KOPT-K1 (cell line): Measurements from ENCODE around the gene HLA-DPB1.
"Not testable (repeated sequence)": the region's sequence is repeated elsewhere in the genome, so short reads cannot be mapped to it uniquely, and the experiment has no call there.

Experiments used
- H3K27ac ChIP-seq: fragments of 200-600 bp; sonication (generic); 2 replicates; pipeline ENCODE4 v1.5.1; 2016; ENCODE audit warnings: antibody characterized with exemption, mild to moderate bottlenecking, low read depth, low read length; ENCODE audit not compliant: poor library complexity, severe bottlenecking
- H3K36me3 ChIP-seq: fragments of 200-600 bp; sonication (generic); 2 replicates; pipeline ENCODE4 v1.5.1; 2017; ENCODE audit warnings: antibody characterized with exemption, mild to moderate bottlenecking, low read length, moderate library complexity; ENCODE audit not compliant: insufficient read depth
- H3K9me3 ChIP-seq: fragments of 200-600 bp; sonication (generic); 2 replicates; pipeline ENCODE4 v1.5.1; 2017; ENCODE audit warnings: antibody characterized with exemption, low read length, mild to moderate bottlenecking; ENCODE audit not compliant: insufficient read depth, poor library complexity, severe bottlenecking

The HLA-DPB1 gene

GRCh38 chr6:33063435-33063834 lies 12.4 kb upstream of the HLA-DPB1 start:
- H3K9me3 ChIP-seq = peaks cover 15% of the 10 kb centered on the region
- H3K27ac ChIP-seq, H3K36me3 ChIP-seq: not testable (repeated sequence)

DNA sequence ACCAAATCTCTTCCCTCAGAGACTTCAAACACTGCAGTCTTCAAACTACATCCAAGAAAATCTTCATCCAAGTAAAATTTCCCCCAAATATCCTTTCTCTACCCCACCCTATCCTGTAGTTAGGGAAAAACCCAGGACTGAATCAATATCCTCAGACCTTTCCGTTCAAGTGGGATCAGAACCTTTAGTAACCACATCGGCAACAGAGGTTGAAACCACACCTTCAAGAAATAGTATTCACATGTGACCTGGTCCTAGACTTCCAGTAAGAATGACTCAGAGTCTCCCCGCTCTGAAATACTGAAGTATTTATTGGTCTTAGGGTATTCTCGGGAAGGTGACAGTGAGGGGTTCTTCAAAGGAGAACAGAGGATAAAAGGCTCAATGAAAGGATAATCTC lies 11.1 kb upstream of the HLA-DPB1 start:
- Histone ChIP-seq H3K9me3 (peaks cover 15% of the 10 kb centered on the region), H3K36me3 (no peaks in the 10 kb centered on the region), H3K27ac (no peak overlapping the region)

DNA sequence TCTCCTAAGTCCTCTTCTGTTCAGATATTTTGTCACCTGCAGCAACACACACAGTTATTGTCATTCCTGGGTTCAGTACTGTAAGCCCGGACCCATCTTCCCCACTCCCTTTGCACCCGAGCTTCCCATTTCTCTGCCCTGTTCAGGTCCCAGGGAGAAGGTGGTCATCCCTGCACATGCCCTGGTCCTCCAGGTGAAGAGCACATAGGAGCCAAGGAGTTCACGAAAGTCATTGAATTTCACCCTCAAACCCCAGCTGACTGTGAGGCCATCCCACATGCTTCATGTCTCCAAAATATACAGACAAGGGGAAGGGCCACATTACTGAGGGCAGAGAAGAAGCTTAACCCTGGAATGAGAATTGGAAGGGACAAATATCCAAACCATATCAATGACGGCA lies 10.5 kb upstream of the HLA-DPB1 start:
- no peak overlapping the region for H3K27ac ChIP-seq
- no peaks in the 10 kb centered on the region for H3K36me3 ChIP-seq
- H3K9me3 ChIP-seq = peaks cover 15% of the 10 kb centered on the region

GRCh38 chr6:33066917-33067521 lies 8.8 kb upstream of the HLA-DPB1 start:
- Histone ChIP-seq H3K36me3 (no peaks in the 10 kb centered on the region), H3K27ac (no peak overlapping the region), H3K9me3 (peaks cover 15% of the 10 kb centered on the region)

DNA sequence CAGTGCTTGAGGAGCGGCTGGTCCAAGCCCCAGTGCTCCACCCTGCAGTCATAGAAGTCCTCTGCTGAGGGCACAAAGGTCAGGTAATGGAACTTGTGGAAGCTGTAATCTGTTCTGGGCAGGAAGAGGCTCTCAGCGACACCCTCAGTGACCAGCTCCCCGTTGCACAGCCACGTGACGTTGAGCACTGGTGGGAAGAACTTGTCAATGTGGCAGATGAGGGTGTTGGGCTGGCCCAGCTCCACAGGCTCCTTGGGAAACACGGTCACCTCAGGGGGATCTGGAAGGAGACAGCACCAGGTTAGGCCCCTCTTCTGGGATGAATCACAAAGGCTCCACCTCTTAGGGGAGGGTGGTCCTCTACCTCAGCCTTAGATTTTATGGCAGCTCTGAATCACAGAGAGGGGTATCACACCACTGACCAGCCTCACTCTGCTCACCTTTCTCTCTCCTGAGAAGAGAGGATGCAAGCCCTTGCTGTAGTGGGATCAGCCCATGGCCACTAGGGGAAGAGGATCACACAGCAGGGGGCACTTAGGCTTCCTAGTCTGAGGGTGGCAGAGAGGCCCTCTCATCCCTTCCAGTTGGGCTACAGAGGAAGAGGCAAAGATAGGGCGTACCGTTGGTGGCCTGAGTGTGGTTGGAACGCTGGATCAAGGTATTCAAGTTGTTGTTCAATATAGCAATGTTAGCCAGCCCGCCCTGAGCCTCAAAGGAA lies 6.6 kb upstream of the HLA-DPB1 start:
- H3K36me3 ChIP-seq = no peaks in the 10 kb centered on the region
- no peak overlapping the region for H3K27ac ChIP-seq
- H3K9me3 ChIP-seq = peaks cover 15% of the 10 kb centered on the region

DNA sequence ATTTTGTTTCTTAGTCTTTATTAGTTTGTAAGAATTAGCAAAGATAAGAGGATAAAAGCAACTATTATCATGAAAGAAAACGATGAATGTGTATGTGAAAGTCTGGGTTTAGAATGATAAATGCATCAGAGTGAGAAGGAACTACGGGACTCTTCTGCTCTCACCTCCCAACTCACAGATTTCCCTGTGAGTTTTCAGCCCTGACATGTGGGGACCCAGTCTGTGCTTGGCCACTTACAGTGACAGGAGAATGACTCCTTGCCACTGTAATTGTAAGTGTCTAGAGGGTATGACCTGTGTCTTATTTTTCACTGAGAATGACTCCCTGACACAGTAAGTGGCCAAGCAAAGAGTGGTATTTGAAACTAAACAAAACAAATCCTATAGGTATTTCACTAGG lies 4.9 kb upstream of the HLA-DPB1 start:
- Histone ChIP-seq H3K27ac (no peak overlapping the region), H3K36me3 (no peaks in the 10 kb centered on the region), H3K9me3 (peaks cover 15% of the 10 kb centered on the region)

GRCh38 chr6:33071569-33071968 lies 4.2 kb upstream of the HLA-DPB1 start:
- Histone ChIP-seq H3K27ac (no peak overlapping the region), H3K9me3 (peaks cover 10% of the 10 kb centered on the region), H3K36me3 (no peaks in the 10 kb centered on the region)

DNA sequence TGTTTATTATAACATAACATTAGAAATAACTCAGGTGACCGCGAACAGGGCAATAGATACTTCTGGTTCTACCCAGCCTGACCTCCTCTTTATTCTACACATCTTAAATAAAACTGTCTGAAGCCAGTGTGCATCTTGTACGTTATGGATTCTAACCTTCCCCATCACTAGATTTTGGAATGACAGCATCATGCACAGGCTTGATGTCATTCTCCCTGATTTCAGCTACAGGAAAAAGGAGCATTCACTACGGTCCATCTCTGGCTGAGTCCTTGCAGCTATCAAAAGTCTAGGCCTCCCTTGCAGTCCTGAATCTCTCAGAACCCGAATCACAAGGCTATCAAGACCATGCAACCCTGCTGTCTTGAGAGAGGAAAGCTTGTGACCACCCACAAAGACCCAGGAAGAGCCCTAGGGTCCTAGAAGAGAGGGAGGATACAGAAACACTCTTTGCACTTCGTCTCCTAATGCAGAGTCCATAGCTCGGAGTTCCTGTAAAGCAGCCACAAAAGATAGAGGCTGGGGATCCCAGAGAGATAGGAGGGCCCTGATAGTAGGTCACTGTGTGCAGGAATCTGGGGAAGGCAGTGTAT lies 3.2 kb upstream of the HLA-DPB1 start:
- Histone ChIP-seq H3K9me3 (no peaks in the 10 kb centered on the region), H3K27ac (no peak overlapping the region), H3K36me3 (no peaks in the 10 kb centered on the region)

DNA sequence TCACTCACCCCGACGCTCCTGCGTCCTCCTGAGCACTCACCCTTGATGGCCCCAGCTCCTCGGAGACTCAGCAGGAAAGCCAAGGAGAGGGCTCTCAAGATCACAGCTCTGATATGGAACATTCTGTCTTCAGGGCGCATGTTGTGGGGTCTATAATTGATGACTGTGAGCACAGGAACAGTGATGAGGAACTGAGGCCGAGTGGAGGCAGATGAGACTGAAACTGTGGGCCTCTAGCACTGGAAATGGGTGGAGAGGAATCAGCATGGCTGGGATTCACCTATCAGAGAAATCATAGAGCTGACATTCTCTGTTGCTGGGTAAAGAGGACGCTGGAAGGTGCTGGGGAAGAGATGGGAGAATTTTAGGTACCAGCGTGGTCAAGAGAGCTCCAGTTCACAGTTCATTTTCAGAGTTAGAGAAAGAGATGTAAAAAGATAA lies 2.3 kb upstream of the HLA-DPB1 start, which contains the start of gene HLA-DPA1:
TSS of gene HLA-DPA1 (minus strand) at position 219 of the 441 bp plus-strand sequence.
- H3K9me3 ChIP-seq = no peaks in the 10 kb centered on the region
- no peak within 1 kb of the TSS for H3K27ac ChIP-seq
- no peaks in the 10 kb centered on the region for H3K36me3 ChIP-seq

DNA sequence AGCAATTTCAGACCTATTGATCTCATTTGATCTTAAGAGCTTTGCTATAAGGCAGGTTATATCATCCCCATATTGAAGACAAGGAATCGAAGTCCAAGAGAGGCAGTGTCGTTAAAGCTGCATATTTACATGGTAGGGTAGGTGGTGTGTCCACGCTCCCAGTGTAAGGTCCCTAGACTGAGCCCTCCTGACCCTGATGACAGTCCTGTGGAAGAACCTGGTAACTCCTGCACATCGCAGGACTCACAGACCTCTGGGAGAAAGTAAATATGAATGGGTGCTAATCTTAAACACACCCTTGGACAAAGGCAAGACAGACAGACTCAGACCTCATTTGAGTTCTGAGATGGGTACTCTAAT lies 602 bp upstream of the HLA-DPB1 start:
- Histone ChIP-seq H3K27ac (no peak overlapping the region), H3K36me3 (no peaks in the 10 kb centered on the region), H3K9me3 (no peaks in the 10 kb centered on the region)

GRCh38 chr6:33076406-33076934 lies 680 bp downstream of the HLA-DPB1 start:
- Histone ChIP-seq H3K9me3 (no peaks in the 10 kb centered on the region), H3K36me3 (no peaks in the 10 kb centered on the region), H3K27ac (no peak overlapping the region)

- H3K27ac ChIP-seq = no peak overlapping the region
- H3K36me3 ChIP-seq = no peaks in the 10 kb centered on the region
- H3K9me3 ChIP-seq = no peaks in the 10 kb centered on the region
Observed at GRCh38 chr6:33077908-33078307, 2.1 kb downstream of the HLA-DPB1 start.

DNA sequence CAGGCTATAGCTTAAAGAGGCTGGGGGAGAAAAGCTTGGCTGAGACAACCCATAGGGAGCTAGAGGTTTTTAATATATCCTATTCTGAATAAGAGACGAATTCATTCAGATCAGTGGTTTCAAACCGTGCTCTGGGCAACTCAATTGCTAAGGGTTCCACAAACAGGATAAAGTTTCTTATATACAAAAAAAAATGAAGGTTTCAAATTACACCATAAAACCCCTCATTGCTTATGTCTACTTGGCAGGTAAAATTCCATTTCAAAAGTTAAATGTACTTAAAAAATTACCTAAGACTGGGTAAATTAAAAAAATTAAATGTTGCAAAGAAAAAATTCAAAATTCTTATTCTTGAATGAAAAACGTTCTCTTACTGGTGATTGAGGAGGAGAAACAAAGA lies 2.7 kb downstream of the HLA-DPB1 start:
- Histone ChIP-seq H3K9me3 (no peaks in the 10 kb centered on the region), H3K36me3 (no peaks in the 10 kb centered on the region), H3K27ac (no peak overlapping the region)

- Histone ChIP-seq H3K36me3 (no peaks in the 10 kb centered on the region), H3K27ac (no peak overlapping the region), H3K9me3 (no peaks in the 10 kb centered on the region)
Observed at GRCh38 chr6:33078919-33079521, 3.2 kb downstream of the HLA-DPB1 start.

DNA sequence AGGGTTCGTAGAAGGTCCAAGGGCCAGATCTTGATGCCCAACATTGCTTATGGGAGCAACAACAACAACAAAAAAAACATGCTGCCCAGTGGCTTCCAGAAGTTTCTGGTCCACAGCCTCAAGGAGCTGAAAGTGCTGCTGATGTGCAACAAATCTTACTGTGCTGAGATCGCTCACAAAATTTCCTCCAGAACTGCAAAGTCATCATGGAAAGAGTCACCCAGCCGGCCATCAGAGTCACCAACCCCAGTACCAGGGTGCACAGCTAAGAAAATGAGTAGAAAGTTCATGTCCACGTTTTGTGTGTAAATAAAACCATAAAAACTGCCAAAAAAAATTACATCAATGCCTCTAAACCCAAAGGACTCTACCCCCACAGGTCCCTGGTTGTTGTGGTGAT lies 3.8 kb downstream of the HLA-DPB1 start:
- Histone ChIP-seq H3K27ac (no peak overlapping the region), H3K9me3 (no peaks in the 10 kb centered on the region), H3K36me3 (no peaks in the 10 kb centered on the region)
